Stomach (tissue), 4 donors: ENCODE results near the gene P3H3.

ENCODE experiments used
- CTCF ChIP-seq, 7 experiments: fragments of 450-650 bp in 4 of 7; fragments of 200-600 bp in 3 of 7; sonication (generic) in 3 of 7; IDR thresholded peaks; one replicate each; pipeline ENCODE4 v1.5.1; 2016 to 2019; ENCODE audit warnings: antibody characterized with exemption in 7 of 7, control low read depth in 2 of 7, mild to moderate bottlenecking in 1 of 7
- POLR2A ChIP-seq, 4 donors: fragments of 450-650 bp; IDR thresholded peaks; one replicate each; pipeline ENCODE4 v1.6.1; 2016; ENCODE audit warnings: antibody characterized with exemption in 4 of 4, control low read depth in 2 of 4, mild to moderate bottlenecking in 1 of 4, moderate library complexity in 1 of 4
- POLR2AphosphoS5 ChIP-seq, 3 donors: sonication (generic); formaldehyde crosslinking; IDR thresholded peaks; one replicate each; pipeline ENCODE4 v1.6.1; 2016; ENCODE audit warnings: antibody characterized with exemption in 3 of 3

- no peak for TF ChIP-seq CTCF (IDR thresholded peaks at IDR 0.05)
- TF ChIP-seq POLR2AphosphoS5 (IDR thresholded peaks at IDR 0.05) = no peak
- TF ChIP-seq POLR2A (IDR thresholded peaks at IDR 0.05) = no peak
These were observed 11.6 kb upstream of the P3H3 start for GRCh38 chr12:6816598-6816997.
